Effector CD8-positive, alpha-beta T cell (primary cell): ENCODE results near the gene MAEL.
A peak's percentile ranks its signal among the peaks of the same experiment; 100 is the strongest.

Experiments used
- DNase-seq: peaks from one replicate; lab custom pipeline; 2025; lab: John Stamatoyannopoulos, UW
- total RNA-seq, 4 experiments: gene quantifications; one replicate each; lab custom pipeline; 2026; lab: John Stamatoyannopoulos, UW

MAEL gene
- total RNA-seq, result 0 reads per million in 4 experiments

DNA sequence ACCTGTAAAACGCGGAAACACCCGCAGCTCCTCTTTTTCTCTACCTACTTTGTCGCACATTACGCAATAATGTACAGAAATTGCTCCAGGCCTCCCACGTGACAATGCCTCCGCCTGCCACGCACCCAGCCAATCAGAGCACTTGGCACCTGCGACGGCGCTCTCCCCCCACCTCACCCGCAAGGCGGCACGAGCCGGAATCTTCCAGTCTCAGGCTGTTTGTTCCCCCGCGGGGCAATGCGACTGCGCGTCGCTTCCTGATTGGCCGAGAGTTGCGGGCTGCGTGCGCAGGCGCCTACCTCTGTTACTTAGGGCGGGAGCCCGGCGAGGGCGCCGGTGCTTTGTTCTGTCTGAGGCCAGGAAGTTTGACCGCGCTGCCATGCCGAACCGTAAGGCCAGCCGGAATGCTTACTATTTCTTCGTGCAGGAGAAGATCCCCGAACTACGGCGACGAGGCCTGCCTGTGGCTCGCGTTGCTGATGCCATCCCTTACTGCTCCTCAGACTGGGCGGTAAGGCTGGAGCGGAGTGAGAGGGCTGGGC lies at the start of gene MAEL:
Gene MAEL (plus strand): TSS at position 307 of the 542 bp plus-strand sequence. CDS start 73 bp downstream, at position 380.
- DNase-seq, result no peak

DNA sequence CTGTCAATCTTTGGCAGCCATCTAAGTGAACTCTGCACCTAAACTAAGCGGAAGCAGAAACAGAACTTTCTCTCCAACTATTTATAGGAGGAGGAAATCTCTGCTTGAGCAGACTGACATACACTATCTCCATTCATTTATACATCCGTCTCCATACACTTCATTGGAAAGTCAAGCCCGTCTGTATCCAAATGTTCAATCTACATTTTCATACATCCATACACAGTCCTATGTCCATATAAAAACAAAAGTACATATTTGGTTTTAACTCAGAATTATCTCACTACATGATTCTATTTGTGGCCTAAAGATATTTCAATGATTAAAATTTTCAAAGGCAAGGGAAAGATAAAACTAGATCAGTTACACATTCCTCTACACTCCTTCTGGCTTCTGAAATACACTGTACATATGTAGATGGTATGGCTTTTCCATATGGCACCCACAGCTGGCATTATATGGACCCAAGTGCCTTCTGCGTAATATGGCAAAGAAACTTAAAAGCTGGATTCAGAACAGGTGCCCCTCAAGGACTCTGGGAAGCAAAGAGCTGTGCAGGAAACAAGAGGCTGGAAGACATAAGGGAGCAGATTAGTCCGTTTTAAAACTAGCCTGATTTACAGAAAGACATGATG lies 49.2 kb upstream of the MAEL start:
- no peak for DNase-seq

DNA sequence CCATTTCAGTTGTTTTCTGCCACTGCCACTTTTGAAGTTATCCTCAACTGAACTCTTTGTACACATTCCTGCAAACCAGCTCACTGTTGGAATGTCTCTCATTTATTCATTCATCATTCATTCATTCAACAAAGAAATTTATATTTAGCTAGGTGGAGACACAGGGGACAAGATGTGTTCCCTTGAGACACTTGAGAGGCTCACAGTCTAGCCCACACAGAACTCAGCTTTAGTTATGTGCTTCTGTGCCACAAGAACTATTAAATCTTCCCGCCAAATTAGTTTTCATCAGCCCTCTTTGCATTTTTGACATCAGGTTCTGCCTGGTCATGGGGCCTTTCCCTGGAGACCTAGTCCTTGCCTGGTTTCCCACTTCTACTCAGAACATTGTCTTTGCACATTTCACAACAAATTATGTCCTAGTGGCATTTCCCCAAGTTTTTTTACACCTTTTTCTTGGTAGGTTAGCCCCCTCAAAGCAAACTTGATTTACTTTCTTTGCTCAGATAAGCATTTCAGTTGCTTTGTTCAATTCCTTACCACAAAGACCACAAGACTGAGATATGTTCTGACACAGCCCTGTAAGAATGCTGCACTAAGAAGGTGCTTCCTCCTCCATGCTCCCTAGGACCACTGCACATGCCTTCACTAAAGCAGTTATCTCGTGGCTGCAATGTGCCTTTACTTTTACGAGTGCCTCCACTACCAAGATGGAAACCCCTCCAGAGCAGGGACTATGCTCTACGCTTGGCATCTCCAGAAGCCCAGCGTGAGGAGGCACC lies 44.7 kb upstream of the MAEL start:
- no peak for DNase-seq

DNA sequence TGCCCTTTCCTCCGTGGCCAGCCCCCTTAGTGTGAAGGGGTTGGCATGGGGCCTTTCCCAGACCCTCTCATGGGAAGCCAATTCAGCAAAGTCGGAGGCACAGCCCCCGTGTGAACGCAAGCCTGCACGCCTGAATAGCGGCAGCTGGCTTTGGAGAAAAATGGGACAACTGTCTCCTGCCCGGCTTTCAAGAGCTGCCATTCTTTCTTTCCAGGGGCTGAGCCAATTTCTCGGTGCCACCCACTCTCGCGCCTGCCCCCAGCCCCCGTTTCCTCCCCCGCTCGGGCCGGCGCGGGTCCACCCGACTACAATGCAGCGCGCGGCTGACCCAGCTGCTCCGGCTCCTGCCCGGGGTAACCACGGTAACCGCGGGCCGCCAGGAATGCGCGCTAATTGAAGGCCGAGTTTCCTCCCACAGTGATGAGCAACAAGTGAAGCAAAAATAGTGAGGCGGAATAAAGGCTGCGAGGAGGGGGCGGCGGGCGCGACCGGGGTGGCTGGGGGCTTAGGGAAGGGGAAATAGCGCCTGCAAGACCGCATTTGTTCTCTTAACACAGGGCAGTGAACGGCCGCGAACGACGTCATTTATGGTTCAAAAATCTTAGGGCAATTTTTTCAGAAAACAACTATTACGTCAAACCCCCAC lies 41.6 kb upstream of the MAEL start:
- no peak for DNase-seq

DNA sequence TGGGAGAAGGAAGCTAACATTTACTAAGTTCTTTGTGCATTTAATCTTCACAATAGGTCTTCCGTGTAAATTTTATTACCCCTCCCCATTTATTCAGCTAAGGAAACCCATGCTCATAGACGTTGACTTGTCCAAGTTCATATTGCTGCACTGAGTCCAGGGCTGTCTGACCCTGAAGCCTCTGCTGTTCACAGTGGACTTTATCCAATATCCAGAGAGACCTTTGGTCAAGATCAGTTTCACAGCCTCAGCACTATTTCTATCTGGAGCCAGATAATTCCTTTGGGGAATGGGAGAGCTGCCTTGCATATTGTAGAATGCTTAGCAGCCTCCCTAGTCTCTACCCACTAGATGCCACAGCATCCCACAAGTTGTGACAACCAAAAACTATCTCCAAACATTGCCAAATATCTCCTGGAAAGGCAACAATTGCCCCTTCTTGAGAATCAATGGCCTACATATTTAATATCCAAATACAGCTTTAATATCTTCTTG lies 40.2 kb upstream of the MAEL start:
- DNase-seq, result no peak

DNA sequence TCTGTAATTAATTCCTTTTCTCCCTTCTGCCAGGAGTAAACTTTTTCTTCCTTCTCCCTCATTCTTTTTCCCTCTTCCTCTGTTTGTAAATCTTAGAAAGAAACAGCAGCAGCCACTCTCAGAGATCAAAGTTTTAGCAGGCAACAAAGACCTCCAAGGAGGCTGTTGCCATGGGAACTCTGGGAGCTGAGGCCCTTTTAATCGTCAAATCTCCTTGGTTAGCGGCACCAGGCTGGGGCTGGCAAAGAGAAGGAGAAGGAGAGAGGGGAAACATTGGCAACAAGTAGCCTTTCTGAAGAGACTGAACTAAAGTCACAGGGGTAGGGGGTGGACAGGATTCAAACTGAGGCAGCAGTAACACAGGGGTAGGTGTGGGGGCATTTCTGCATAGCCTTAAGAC lies 38.9 kb upstream of the MAEL start:
- no peak for DNase-seq

DNA sequence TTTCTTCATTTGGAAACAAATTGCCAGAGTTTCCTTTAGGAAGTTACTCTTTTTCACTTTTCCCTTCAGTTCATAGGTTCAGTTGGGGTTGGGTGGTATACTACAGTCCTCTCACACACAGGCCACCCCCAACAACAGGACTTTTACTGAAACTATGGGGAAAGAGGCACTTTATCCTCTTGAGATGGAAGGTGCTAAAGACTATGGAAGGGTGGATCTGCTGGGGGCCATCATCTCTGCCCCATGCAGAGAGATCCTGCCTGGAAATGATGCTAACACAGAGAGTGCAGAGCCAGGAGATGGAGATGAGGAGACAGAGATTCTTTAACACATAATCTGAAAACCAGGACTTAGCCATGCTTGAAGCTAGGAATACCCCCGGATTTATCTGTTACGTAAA lies 38.0 kb upstream of the MAEL start:
- DNase-seq, result no peak

DNA sequence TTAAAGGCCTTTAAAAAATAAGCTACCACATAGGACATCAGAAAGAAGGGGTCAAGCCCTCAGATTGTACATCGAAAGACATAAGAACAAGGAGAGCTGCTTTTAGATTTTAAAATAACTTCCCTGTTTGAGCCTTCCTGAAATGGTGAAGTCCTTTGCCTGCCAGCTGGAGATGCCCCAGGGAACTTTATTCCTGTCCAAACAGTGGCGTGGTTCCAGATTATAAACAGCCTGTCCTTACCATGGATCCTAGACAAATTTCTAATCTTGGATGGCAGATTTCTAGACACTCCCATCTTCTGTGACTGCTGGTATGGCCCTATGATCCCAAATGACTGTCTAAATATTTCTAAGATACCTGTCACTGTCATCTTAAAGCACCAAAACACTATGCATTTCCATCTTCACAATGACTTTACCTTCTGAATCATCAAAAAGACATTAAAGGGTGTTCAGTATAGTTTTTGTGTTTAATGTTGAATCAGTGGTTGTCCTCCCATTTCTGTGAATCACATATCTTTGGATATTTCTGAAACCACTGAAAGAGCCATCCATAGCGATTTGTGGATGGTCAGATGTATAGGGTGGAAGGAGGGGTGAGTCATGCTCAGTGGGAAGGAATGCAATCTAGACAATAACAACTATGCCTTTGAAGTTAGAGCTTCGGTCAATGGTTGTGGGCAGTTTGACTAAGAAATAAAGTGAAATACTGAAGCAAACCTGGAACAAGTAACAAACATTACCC lies 36.9 kb upstream of the MAEL start:
- no peak for DNase-seq

DNA sequence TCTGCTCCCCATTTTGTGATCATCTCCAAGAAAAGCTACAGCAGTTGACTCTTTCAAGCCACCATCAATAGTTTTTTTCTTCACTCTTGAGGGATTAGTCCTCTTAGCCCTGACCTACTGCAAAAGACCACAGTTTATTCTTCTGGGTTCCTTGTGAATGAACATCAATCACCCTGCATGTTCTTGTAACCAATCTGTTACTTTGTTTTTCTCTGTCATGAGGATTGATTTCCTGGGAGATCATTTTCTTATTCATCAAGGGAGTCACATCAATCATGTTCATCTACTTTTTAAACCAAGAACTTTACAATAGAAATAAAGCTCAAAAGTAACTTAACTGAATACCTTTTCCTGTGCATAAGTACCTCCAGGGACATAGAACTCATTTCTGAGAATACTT lies 35.6 kb upstream of the MAEL start:
- DNase-seq, result no peak

DNA sequence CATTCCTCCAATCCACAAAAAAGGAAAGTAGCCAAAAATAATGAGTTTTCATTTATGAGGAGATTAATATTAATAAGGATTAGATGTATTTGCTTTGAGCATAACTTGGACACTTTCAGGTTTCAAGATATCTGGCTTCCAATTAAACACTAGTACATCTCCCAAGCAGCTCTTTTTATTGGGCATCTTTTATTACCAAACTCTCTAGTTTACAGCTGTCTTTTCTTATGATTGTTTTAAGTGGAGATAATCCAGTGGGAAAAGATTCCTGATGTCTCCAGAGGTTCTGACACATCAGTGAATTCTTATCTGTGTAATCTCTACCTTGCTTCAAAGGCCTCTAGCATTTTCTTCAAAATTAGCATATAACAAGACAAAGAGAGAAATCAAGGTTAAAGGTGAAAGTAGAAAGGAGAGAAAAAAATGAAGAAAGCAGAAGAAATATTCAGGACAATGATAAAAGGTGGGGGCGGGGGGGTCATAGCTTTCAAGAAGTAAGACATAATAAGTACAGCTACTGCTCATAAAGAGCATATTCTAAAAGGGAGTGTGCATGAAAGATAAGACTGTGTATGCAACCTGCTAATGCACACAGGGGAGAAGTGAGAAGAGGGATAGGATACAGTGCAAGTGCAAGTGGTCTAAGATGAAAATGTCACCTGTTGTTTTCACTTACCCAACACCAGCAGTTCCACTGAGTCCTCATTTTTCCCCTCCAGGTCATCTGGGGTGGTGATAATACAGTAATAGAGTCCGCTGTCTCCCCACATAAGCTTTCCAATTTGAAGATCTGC lies 32.8 kb upstream of the MAEL start:
- no peak for DNase-seq

DNA sequence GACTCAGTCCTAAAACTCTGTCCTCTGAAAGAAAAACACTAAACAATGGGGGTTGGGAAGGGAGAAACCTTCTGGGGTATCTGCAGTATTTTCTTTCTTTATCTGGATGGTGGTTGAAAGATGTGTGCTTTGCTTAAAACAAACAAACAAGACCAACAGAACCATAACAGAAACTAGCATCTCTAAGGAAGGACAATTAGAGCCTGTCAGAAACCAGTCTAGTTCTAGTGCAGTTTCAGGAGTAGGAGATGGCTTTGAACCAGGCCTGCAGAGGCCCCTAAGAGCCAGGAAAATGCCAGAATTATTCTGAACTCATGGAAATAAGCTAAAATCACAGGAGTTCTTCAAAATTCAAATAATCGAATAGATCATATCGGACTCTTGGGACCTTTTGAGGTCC lies 32.2 kb upstream of the MAEL start:
- DNase-seq, result no peak

DNA sequence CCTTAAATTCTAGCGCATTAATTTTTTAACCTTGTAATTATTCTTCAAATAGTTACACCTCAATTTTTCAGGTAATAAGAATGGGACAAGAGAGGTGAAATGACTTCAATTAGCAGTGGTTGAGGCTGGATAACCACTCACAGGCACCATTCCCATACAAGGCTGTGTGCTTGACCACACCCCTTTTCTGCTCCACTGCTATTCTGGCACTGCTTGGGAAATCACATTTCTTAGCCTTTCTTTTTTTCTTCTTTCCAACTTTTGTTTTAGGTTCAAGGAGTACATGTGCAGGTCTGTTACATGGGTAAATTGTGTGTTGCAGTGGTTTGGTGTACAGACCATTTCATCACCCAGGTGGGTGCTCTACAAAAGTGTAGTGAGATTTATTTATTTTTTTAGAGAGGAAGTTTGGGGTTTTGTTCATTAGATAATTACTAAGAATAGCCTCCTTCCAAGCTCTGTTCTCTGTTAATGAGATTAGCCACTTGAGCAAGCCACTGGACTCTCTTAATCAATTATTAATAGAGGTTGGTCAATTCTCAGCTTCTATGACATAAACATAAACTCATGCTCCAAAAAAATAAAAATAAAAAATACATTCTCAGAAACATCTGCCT lies 28.1 kb upstream of the MAEL start:
- no peak for DNase-seq

DNA sequence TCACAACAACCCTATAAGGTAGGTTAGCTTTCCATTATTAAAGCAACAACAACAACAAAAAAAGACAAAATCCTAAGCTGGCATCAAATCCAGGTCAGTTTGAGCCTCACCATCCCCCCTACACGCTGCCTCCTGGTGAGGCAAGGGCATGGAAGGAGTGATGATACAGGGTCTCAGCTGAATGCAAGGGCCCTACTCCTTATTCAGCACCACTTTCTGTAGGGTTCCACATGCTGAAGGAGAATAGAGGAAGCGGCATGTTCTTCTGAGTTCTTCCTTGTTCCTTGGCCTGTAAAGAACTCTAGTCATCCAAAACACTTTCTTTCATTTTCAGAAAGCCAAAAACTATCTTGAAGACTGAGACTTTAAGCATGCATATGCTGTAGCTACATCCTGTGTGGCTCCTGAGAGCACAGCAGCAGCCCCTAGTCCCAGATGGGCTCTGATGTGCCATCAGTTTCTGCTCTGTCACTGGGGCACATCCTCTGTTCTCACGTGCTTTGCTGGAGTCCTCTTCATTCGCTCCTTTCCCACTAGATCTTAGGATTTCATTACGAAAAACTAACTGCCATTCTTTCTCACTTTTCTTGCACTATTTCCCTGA lies 19.9 kb upstream of the MAEL start:
- no peak for DNase-seq

DNA sequence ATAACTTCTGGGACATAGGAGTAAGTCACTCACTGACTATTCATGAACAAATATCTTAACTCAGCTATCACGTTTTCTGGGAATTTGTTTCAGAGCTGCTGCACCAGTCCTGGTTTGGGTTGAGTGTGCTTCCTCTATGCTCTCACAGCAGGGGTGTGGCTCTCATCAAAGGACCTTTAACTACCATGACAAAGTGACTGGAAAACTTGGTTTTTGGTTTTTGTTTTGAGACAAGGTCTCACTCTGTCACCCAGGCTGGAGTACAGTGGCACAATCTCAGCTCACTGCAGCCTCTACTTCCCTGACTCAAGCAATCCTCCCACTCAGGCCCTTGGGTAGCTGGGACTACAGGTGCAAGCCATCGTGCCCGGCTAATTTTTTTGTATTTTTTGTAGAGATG lies 17.8 kb upstream of the MAEL start:
- no peak for DNase-seq

DNA sequence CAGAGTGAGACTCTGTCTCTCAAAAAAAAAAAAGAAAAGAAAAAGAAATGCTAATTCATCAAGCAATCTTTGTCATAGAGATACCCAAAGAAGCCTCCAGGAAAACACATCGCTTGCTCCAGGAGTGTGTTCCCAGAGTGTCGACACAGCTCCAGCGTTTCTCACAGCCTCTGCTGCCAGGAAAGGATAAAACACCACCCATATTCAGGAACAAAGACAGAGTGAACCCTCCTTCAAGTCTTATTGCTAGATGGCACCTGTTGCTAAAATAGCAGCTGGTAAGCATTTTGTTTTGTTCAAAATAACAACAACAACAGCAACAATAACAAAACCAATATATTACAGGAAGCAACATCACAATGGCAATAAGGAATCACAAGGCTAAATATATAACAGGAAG lies 16.9 kb upstream of the MAEL start:
- no peak for DNase-seq

DNA sequence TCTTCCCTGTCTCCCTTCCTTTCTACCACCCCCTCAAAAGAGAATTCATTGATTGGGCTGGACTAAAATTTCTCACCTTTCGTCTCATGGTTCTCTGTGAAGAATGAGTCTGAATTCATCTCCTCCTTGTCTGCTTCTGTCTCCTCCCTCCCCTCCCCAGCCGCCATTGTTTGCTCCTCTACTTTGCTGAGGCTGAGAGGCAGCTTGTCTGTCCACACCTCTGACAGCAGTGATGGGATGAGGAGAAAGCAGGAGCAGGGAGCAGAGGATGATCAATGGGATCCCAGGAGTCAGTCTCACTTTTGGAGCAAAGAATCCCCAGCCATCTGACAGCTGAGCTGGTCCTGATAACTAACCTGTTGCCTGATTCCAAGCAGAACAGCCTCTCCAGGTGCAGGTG lies 16.3 kb upstream of the MAEL start:
- no peak for DNase-seq

DNA sequence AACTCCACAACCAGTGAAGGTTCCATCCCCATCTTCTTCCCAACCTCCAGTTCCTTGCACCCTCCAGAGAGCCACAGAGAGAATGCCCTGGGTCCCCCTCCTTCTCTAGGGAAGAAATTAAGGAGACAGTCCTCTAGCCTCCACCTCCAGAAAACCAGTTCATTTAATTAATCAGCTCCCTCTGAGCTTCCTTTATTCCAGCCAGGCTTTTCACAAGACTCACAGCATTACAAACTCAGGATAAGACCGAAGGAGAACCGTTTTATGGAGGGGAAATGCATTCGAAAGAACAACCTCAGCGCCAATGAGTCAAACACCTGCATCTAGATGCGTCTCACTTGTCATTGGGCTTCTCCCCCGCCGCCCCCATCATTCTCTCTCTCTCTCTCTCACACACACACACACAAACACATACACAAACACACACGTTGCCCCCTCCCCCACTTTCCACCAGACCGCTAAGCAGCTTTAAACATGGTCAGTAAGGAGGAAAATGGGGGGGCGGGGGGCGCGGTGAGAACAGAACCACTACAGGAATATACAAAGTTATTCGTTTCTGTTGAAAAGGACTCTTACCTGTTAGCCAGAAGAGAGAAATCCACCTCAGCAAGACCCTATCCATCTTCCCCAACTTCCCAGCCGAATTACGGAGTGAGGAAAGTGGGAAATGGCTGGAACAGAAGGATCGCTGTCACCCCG lies 14.3 kb upstream of the MAEL start:
- no peak for DNase-seq

DNA sequence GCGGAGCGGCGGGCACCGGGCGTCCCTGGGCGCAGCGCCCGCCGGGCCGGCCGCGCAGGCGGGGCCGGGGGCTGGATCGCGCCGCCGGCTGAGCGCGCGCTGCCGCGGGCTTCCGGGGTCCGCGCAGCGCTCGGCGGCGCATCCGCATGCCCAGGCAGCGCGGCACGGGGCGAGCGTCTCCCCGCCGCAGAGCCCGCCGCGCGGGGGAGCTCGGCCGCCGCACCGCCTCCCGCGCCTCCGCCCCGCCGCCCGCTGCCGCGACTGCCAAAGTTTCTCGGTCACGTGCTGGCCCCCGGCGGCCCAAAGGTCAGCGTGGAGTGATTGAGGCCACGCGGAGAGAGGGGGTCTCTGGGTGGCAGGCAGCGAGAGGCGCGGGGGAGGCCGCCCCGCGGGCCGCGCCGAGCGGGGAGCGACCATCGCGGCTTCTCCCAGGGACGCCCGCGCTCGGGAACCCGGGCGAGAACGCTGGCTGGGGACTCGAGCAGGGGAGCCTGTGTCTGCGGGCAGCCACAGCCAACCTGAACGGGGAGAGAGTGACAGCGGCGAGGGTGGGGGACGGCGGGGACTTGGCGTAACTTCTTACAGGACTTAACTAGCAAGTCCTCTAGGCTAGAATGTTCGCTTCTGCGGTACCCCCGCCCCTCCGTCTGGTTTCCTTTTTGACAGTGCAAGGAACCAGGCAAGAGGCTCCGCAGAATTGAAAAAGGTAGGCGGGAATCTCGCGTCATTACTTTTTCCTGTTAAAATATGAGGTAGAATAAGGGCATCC lies 13.5 kb upstream of the MAEL start, which contains the start of gene ILDR2:
Gene ILDR2 (minus strand): TSS at position 180 of the 769 bp plus-strand sequence. CDS start 272 bp downstream, outside the sequence.
- peak; percentile 21 for DNase-seq

DNA sequence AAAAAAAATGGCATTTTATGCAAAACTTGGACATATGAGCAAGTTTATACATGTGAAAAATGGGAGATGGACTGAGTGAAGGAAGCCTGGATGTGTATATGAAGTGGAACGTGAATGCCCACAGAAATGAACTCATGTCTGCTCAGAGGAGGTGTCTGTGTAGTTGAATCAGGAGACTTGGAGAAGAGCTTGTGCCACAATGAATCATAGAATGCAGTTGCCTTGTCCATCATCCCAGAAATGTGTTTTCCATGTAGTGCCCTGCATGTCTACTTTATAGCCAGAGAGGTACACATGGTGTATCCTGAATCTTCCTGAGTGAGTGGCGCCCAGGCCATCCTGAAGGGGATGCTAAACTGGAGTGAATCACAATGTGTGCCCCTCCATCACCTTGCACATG lies 11.1 kb upstream of the MAEL start:
- no peak for DNase-seq
